A549 (cell line): ENCODE results near the gene OR10K2. TPM values are rescaled to one million over a fixed set of nuclear protein-coding genes. Genes with fewer than 3 reads are reported as not detected.

Experiments
- ATAC-seq, 2 experiments: fragments of 200-7000 bp in 1 of 2; fragments of >200 bp in 1 of 2; cut with Nextera tagmentation in 1 of 2; cut with Tn5 transposase in 1 of 2; 3 replicates each; pipeline versions ENCODE4 v1.8.0 to v1.9.1; 2018 to 2020; ENCODE audit warnings: mild to moderate bottlenecking in 1 of 2, moderate library complexity in 1 of 2
- CTCF ChIA-PET: fragments of 300-600 bp; sonication (Branson Sonifier 250); formaldehyde crosslinking; extraction: SDS; loops from one replicate; lab custom pipeline; 2021; ENCODE audit warnings: antibody characterized with exemption, inconsistent platforms; lab: Yijun Ruan, JAX
- POLR2A ChIA-PET: fragments of 350-600 bp; formaldehyde crosslinking; extraction: SDS; loops from one replicate; lab custom pipeline; 2021; ENCODE audit warnings: antibody characterized with exemption, inconsistent platforms; lab: Yijun Ruan, JAX
- DNase-seq, 2 experiments: peaks; one replicate each; pipeline versions ENCODE4 v3.0.0 to v3.0.0-alpha.2; 2011 to 2016; ENCODE audit warnings: low read depth in 1 of 2, low spot score in 1 of 2
- FAIRE-seq: peaks from 2 replicates; lab custom pipeline; 2011; peaks lifted over from hg19 to GRCh38; lab: Jason Lieb, UNC
- H3K27ac ChIP-seq, 2 experiments: fragments of >200 bp; sonication (Bioruptor Twin); formaldehyde crosslinking; 3 replicates each; pipeline ENCODE4 v1.5.1; 2016 to 2017
- H3K4me1 ChIP-seq: fragments of >200 bp; sonication (Bioruptor Twin); formaldehyde crosslinking; 3 replicates; pipeline ENCODE4 v1.6.1; 2016
- H3K4me2 ChIP-seq: fragments of >200 bp; sonication (Bioruptor Twin); formaldehyde crosslinking; 3 replicates; pipeline ENCODE4 v1.6.1; 2016
- H3K4me3 ChIP-seq: fragments of >200 bp; sonication (Bioruptor Twin); formaldehyde crosslinking; 3 replicates; pipeline ENCODE4 v1.5.1; 2016
- H3K9me3 ChIP-seq: fragments of >200 bp; sonication (Bioruptor Twin); formaldehyde crosslinking; 3 replicates; pipeline ENCODE4 v1.6.1; 2016
- BHLHE40 ChIP-seq: IDR thresholded peaks from 2 replicates; pipeline ENCODE4 v1.6.1; 2012; ENCODE audit warnings: low read depth, low read length, inconsistent platforms
- CEBPB ChIP-seq, 2 experiments: fragments of >200 bp in 1 of 2; sonication (Bioruptor Twin) in 1 of 2; formaldehyde crosslinking in 1 of 2; IDR thresholded peaks; 2 replicates each; pipeline ENCODE4 v1.6.1; 2012 to 2016
- CHD4 ChIP-seq: fragments of 200-600 bp; sonication (generic); IDR thresholded peaks from 2 replicates; pipeline ENCODE4 v1.6.1; 2016; ENCODE audit warnings: antibody characterized with exemption, mild to moderate bottlenecking, borderline replicate concordance
- EHF ChIP-seq: fragments of 250-450 bp; sonication (Bioruptor Pico); IDR thresholded peaks from 2 replicates; pipeline ENCODE4 v1.5.0; 2020; ENCODE audit warnings: mild to moderate bottlenecking
- ESRRA ChIP-seq: fragments of 150-350 bp; IDR thresholded peaks from 2 replicates; pipeline ENCODE4 v1.6.1; 2014; ENCODE audit warnings: mild to moderate bottlenecking, low read length, borderline replicate concordance
- FOSB ChIP-seq: fragments of 250-450 bp; sonication (Bioruptor Pico); IDR thresholded peaks from 2 replicates; pipeline ENCODE4 v1.5.0; 2020; ENCODE audit warnings: mild to moderate bottlenecking, moderate library complexity
- HEYL ChIP-seq: fragments of 250-450 bp; sonication (Bioruptor Pico); IDR thresholded peaks from 2 replicates; pipeline ENCODE4 v1.8.0; 2021; ENCODE audit warnings: mild to moderate bottlenecking, moderate library complexity
- JUN ChIP-seq, 2 experiments: fragments of >200 bp; sonication (Bioruptor Twin); formaldehyde crosslinking; IDR thresholded peaks; 2 replicates in 1 of 2; 3 replicates in 1 of 2; pipeline ENCODE4 v1.6.1; 2016 to 2017
- MAZ ChIP-seq: fragments of 150-350 bp; IDR thresholded peaks from 2 replicates; pipeline ENCODE4 v1.6.1; 2014; ENCODE audit warnings: antibody characterized with exemption, low read depth, low read length, borderline replicate concordance
- NFE2L2 ChIP-seq: fragments of 150-350 bp; conservative IDR thresholded peaks from 2 replicates; pipeline ENCODE4 v1.6.1; 2014; ENCODE audit warnings: low read length
- NPAS2 ChIP-seq: fragments of 250-450 bp; sonication (Bioruptor Pico); IDR thresholded peaks from 2 replicates; pipeline ENCODE4 v1.8.0; 2022; ENCODE audit warnings: mild to moderate bottlenecking, moderate library complexity, borderline replicate concordance
- PHF8 ChIP-seq: fragments of 200-600 bp; sonication (generic); IDR thresholded peaks from 2 replicates; pipeline ENCODE4 v1.6.1; 2016; ENCODE audit warnings: low read depth, mild to moderate bottlenecking, antibody characterized with exemption, moderate library complexity, borderline replicate concordance
- POLR2AphosphoS2 ChIP-seq: conservative IDR thresholded peaks from 2 replicates; pipeline ENCODE4 v1.6.1; 2012; ENCODE audit warnings: low read length, improper control_type of control experiment, inconsistent platforms
- RAD21 ChIP-seq, 2 experiments: fragments of >200 bp in 1 of 2; sonication (Bioruptor Twin) in 1 of 2; formaldehyde crosslinking in 1 of 2; IDR thresholded peaks in 1 of 2; conservative IDR thresholded peaks in 1 of 2; 2 replicates in 1 of 2; 3 replicates in 1 of 2; pipeline ENCODE4 v1.6.1; 2012 to 2018; ENCODE audit warnings: inconsistent platforms in 1 of 2
- RARB ChIP-seq: fragments of 250-450 bp; sonication (Bioruptor Pico); IDR thresholded peaks from 2 replicates; pipeline ENCODE4 v1.8.0; 2021; ENCODE audit warnings: mild to moderate bottlenecking, moderate library complexity
- RFX5 ChIP-seq: fragments of 450-650 bp; IDR thresholded peaks from 2 replicates; pipeline ENCODE4 v1.7.1; 2014; ENCODE audit warnings: antibody characterized with exemption, mild to moderate bottlenecking, moderate library complexity
- RNF2 ChIP-seq: fragments of 200-600 bp; sonication (generic); IDR thresholded peaks from 2 replicates; pipeline ENCODE4 v1.6.1; 2016; ENCODE audit warnings: low read depth, mild to moderate bottlenecking, antibody characterized with exemption, moderate library complexity, borderline replicate concordance
- SREBF2 ChIP-seq: fragments of 450-650 bp; IDR thresholded peaks from 2 replicates; pipeline ENCODE4 v1.6.1; 2014; ENCODE audit warnings: mild to moderate bottlenecking, moderate library complexity
- TFCP2L1 ChIP-seq: fragments of 250-450 bp; sonication (Bioruptor Pico); IDR thresholded peaks from 2 replicates; pipeline ENCODE4 v1.5.0; 2021; ENCODE audit warnings: mild to moderate bottlenecking
- TP53 ChIP-seq: fragments of 250-450 bp; sonication (Bioruptor Pico); IDR thresholded peaks from 2 replicates; pipeline ENCODE4 v1.5.0; 2021; ENCODE audit warnings: mild to moderate bottlenecking, moderate library complexity
- ZC3H11A ChIP-seq: fragments of 450-650 bp; IDR thresholded peaks from 2 replicates; pipeline ENCODE4 v1.6.1; 2014; ENCODE audit warnings: antibody characterized with exemption, mild to moderate bottlenecking
- ZFP36 ChIP-seq: fragments of 450-650 bp; IDR thresholded peaks from 2 replicates; pipeline ENCODE4 v1.6.1; 2014; ENCODE audit warnings: borderline replicate concordance; ENCODE audit not compliant: partially characterized antibody
- WGBS: methylation state at CpG from one replicate; pipeline ENCODE4 v1.1.6; 2017; ENCODE audit errors: missing lambda C conversion rate; 5-methylcytosine and 5-hydroxymethylcytosine counted together
- polyA plus RNA-seq, 4 experiments: library from polyadenylated mRNA; depleted of rRNA in 3 of 4; stranded (reverse); fragments of >200 nt; fragmentation: RNase III in 1 of 4; extraction: RNeasy Plus Mini Kit Qiagen cat#74134 plus additional on column Dnase treatment in 1 of 4; gene quantifications; 2 replicates in 3 of 4; 3 replicates in 1 of 4; pipeline ENCODE4 v1.2.3, GENCODE V29; 2011 to 2017
- TF ChIP-seq, protein P1 (sequence below): fragments of 450-650 bp; IDR thresholded peaks from 2 replicates; pipeline ENCODE4 v1.6.1; 2014; ENCODE audit warnings: antibody characterized with exemption
- TF ChIP-seq, protein P2 (sequence below): IDR thresholded peaks from 2 replicates; pipeline ENCODE4 v1.6.1; 2012
- TF ChIP-seq, protein P3 (sequence below): fragments of 250-450 bp; sonication (Bioruptor Pico); IDR thresholded peaks from 2 replicates; pipeline ENCODE4 v1.5.0; 2021; ENCODE audit warnings: mild to moderate bottlenecking, moderate library complexity, borderline replicate concordance
- TF ChIP-seq, protein P4 (sequence below): fragments of >200 bp; sonication (Bioruptor Twin); formaldehyde crosslinking; IDR thresholded peaks from 3 replicates; pipeline ENCODE4 v1.5.1; 2016
- TF ChIP-seq, protein P5 (sequence below): fragments of >200 bp; sonication (Bioruptor Twin); formaldehyde crosslinking; IDR thresholded peaks from 2 replicates; pipeline ENCODE4 v1.6.1; 2016

The OR10K2 gene
- polyA plus RNA-seq, 2 of the 4 experiments (the other 2 are of a cell fraction): not detected

DNA sequence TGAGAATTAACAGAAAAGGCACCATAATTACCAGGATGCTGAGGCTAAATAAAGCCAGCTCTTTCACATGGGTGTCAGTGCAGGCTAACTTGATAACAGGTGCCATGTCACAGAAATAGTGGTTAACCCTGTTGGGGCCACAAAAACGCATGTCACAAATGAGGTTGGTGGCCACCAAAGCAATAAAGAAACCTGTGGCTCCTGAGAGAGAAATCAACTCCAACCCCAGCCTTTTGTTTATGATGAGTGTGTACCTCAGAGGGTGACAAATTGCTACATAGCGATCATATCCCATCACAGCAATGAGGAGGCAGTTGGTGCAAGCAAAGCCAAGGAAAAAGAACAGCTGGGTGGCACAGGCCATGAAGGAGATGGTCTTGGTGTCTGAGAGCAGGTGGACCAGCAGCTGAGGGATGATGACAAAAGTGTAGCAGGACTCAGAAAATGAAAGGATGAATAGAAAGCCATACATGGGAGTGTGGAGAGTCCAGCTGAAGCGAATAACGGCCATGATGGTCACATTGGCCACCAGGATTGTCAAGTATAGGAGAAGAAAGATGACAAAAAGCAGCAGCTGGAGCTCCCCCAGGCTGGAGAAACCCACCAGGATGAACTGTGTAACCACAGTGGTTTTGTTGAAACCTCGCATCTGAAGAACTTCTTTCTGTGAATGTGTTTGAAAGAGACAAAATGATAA is 27.1 kb downstream of the OR10K2 start, which contains the start of gene OR10T2:
Gene OR10T2 (minus strand): TSS at position 649 of the 697 bp plus-strand sequence. CDS start 0 bp downstream, at position 649.
- H3K4me1 ChIP-seq: no peaks in the 10 kb centered on the region
- 3% methylated on average over 5 of the region's 5 CpGs for WGBS
- CTCF ChIA-PET: no interaction called here
- POLR2A ChIA-PET: no interaction called here
- no peak within 1 kb of the TSS for H3K27ac ChIP-seq
- H3K4me2 ChIP-seq: no peak within 1 kb of the TSS
- ATAC-seq (no peak), FAIRE-seq (no peak), DNase-seq (no peak)
- no peaks in the 10 kb centered on the region for H3K9me3 ChIP-seq
- no peak within 1 kb of the TSS for H3K4me3 ChIP-seq
- TF ChIP-seq MAZ: no peak
- no peak for TF ChIP-seq TFCP2L1 (CRISPR knock-in tag)
- no peak for TF ChIP-seq BHLHE40
- TF ChIP-seq NPAS2 (CRISPR knock-in tag): no peak
- no peak for TF ChIP-seq CEBPB (IDR thresholded peaks at IDR 0.05)
- TF ChIP-seq JUN (IDR thresholded peaks at IDR 0.05): no peak
- TF ChIP-seq, protein P1, sequence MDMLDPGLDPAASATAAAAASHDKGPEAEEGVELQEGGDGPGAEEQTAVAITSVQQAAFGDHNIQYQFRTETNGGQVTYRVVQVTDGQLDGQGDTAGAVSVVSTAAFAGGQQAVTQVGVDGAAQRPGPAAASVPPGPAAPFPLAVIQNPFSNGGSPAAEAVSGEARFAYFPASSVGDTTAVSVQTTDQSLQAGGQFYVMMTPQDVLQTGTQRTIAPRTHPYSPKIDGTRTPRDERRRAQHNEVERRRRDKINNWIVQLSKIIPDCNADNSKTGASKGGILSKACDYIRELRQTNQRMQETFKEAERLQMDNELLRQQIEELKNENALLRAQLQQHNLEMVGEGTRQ: no peak
- TF ChIP-seq RARB (CRISPR knock-in tag): no peak
- TF ChIP-seq SREBF2: no peak
- no peak for TF ChIP-seq CHD4
- TF ChIP-seq, protein P2, sequence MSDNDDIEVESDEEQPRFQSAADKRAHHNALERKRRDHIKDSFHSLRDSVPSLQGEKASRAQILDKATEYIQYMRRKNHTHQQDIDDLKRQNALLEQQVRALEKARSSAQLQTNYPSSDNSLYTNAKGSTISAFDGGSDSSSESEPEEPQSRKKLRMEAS: no peak
- no peak for TF ChIP-seq ZFP36
- no peak for TF ChIP-seq NFE2L2
- no peak for TF ChIP-seq ZC3H11A
- TF ChIP-seq RNF2: no peak
- no peak for TF ChIP-seq HEYL (CRISPR knock-in tag)
- no peak for TF ChIP-seq ESRRA
- no peak for TF ChIP-seq RAD21 (conservative IDR thresholded peaks at IDR 0.05 in 1 of 2, IDR thresholded peaks at IDR 0.05 in 1 of 2)

DNA sequence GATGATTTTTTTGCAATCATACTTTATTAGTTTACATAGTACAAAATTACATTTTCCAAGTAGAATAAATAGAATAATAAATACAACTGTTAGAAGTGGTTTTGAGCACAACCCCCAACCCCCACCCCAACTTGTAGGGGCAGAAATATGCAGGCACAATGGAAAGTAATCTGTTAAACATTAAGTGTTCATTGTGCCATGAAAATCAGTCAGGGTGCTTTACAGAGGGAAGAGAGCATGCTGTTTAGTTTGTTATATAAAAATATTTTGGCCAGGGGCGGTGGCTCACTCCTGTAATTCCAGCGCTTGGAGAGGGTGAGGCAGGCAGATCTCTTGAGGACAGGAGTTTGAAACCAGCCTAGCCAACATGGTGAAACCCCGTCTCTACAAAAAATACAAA is 29.4 kb downstream of the OR10K2 start:
- no peak for TF ChIP-seq FOSB
- TF ChIP-seq ZC3H11A: no peak
- TF ChIP-seq PHF8: no peak
- TF ChIP-seq RARB (CRISPR knock-in tag): no peak
- TF ChIP-seq POLR2AphosphoS2: no peak
- no peak for TF ChIP-seq EHF (CRISPR knock-in tag)
- TF ChIP-seq SREBF2: no peak
- no peak for TF ChIP-seq HEYL (CRISPR knock-in tag)
- TF ChIP-seq, protein P3, sequence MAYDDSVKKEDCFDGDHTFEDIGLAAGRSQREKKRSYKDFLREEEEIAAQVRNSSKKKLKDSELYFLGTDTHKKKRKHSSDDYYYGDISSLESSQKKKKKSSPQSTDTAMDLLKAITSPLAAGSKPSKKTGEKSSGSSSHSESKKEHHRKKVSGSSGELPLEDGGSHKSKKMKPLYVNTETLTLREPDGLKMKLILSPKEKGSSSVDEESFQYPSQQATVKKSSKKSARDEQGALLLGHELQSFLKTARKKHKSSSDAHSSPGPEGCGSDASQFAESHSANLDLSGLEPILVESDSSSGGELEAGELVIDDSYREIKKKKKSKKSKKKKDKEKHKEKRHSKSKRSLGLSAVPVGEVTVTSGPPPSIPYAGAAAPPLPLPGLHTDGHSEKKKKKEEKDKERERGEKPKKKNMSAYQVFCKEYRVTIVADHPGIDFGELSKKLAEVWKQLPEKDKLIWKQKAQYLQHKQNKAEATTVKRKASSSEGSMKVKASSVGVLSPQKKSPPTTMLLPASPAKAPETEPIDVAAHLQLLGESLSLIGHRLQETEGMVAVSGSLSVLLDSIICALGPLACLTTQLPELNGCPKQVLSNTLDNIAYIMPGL: no peak
- TF ChIP-seq TP53: no peak
- TF ChIP-seq, protein P4, sequence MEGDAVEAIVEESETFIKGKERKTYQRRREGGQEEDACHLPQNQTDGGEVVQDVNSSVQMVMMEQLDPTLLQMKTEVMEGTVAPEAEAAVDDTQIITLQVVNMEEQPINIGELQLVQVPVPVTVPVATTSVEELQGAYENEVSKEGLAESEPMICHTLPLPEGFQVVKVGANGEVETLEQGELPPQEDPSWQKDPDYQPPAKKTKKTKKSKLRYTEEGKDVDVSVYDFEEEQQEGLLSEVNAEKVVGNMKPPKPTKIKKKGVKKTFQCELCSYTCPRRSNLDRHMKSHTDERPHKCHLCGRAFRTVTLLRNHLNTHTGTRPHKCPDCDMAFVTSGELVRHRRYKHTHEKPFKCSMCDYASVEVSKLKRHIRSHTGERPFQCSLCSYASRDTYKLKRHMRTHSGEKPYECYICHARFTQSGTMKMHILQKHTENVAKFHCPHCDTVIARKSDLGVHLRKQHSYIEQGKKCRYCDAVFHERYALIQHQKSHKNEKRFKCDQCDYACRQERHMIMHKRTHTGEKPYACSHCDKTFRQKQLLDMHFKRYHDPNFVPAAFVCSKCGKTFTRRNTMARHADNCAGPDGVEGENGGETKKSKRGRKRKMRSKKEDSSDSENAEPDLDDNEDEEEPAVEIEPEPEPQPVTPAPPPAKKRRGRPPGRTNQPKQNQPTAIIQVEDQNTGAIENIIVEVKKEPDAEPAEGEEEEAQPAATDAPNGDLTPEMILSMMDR: no peak
- TF ChIP-seq, protein P5, sequence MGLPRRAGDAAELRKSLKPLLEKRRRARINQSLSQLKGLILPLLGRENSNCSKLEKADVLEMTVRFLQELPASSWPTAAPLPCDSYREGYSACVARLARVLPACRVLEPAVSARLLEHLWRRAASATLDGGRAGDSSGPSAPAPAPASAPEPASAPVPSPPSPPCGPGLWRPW: no peak
- no peak for TF ChIP-seq RFX5
- DNase-seq: no peak
- POLR2A ChIA-PET: no interaction called here
- H3K9me3 ChIP-seq: no peaks in the 10 kb centered on the region
- CTCF ChIA-PET: no interaction called here
- WGBS: 25% methylated on average over 3 of the region's 3 CpGs
- no peak for ATAC-seq
- no peaks in the 10 kb centered on the region for H3K4me1 ChIP-seq
- FAIRE-seq: no peak
- H3K4me3 ChIP-seq: no peak overlapping the region
- no peak overlapping the region for H3K27ac ChIP-seq
- no peak overlapping the region for H3K4me2 ChIP-seq
